SK-N-SH treated with all-trans-retinoic acid at 6 μM for 48 hours (cell line): Measurements from ENCODE around the gene LAMC1.

Experiments
- CSDC2 ChIP-seq: fragments of 250-450 bp; sonication (Bioruptor Pico); IDR thresholded peaks from 2 replicates; pipeline ENCODE4 v1.5.0; 2020; ENCODE audit warnings: mild to moderate bottlenecking, moderate library complexity
- ESRRG ChIP-seq: fragments of 250-450 bp; sonication (Bioruptor Pico); IDR thresholded peaks from 2 replicates; pipeline ENCODE4 v1.6.1; 2021; ENCODE audit warnings: mild to moderate bottlenecking
- GLIS3 ChIP-seq: fragments of 250-450 bp; sonication (Bioruptor Pico); IDR thresholded peaks from 2 replicates; pipeline ENCODE4 v1.5.0; 2020; ENCODE audit warnings: mild to moderate bottlenecking, moderate library complexity
- PATZ1 ChIP-seq: fragments of 250-450 bp; sonication (Bioruptor Pico); IDR thresholded peaks from 2 replicates; pipeline ENCODE4 v1.8.0; 2020; ENCODE audit warnings: mild to moderate bottlenecking, moderate library complexity, borderline replicate concordance
- RARB ChIP-seq: fragments of 250-450 bp; sonication (Bioruptor Pico); IDR thresholded peaks from 2 replicates; pipeline ENCODE4 v1.8.0; 2021; ENCODE audit warnings: mild to moderate bottlenecking, moderate library complexity
- SNAI2 ChIP-seq: fragments of 250-450 bp; sonication (Bioruptor Pico); IDR thresholded peaks from 2 replicates; pipeline ENCODE4 v1.5.0; 2020; ENCODE audit warnings: mild to moderate bottlenecking, moderate library complexity
- TCF4 ChIP-seq: fragments of 250-450 bp; sonication (Bioruptor Pico); IDR thresholded peaks from 2 replicates; pipeline ENCODE4 v1.8.0; 2021; ENCODE audit warnings: mild to moderate bottlenecking, moderate library complexity, borderline replicate concordance
- TSHZ2 ChIP-seq: fragments of 250-450 bp; sonication (Bioruptor Pico); IDR thresholded peaks from 2 replicates; pipeline ENCODE4 v1.5.0; 2020; ENCODE audit warnings: mild to moderate bottlenecking, moderate library complexity
- ZC3H10 ChIP-seq: fragments of 250-450 bp; sonication (Bioruptor Pico); IDR thresholded peaks from 2 replicates; pipeline ENCODE4 v1.5.1; 2021; ENCODE audit warnings: mild to moderate bottlenecking, moderate library complexity
- ZFP30 ChIP-seq: fragments of 450-650 bp; formaldehyde crosslinking; IDR thresholded peaks from 2 replicates; pipeline ENCODE4 v1.5.0; 2022; ENCODE audit warnings: mild to moderate bottlenecking, moderate library complexity
- ZNF565 ChIP-seq: fragments of 450-650 bp; formaldehyde crosslinking; conservative IDR thresholded peaks from 2 replicates; pipeline ENCODE4 v1.5.0; 2020; ENCODE audit warnings: low read depth, mild to moderate bottlenecking, moderate library complexity
- ZNF8 ChIP-seq: fragments of 450-650 bp; formaldehyde crosslinking; IDR thresholded peaks from 2 replicates; pipeline ENCODE4 v1.5.0; 2020; ENCODE audit warnings: mild to moderate bottlenecking, moderate library complexity
- TF ChIP-seq, protein P1 (sequence below): fragments of 250-450 bp; sonication (Bioruptor Pico); IDR thresholded peaks from 2 replicates; pipeline ENCODE4 v1.8.0; 2021; ENCODE audit warnings: low read depth, mild to moderate bottlenecking, moderate library complexity, borderline replicate concordance

GRCh38 chr1:183180634-183181056 is 157.4 kb downstream of the LAMC1 start:
- no peak for TF ChIP-seq TCF4
- TF ChIP-seq ZFP30, result no peak
- no peak for TF ChIP-seq PATZ1 (CRISPR knock-in tag)
- TF ChIP-seq CSDC2 (CRISPR knock-in tag), result no peak
- TF ChIP-seq SNAI2 (CRISPR knock-in tag), result no peak
- TF ChIP-seq GLIS3 (CRISPR knock-in tag), result no peak
- TF ChIP-seq, protein P1, sequence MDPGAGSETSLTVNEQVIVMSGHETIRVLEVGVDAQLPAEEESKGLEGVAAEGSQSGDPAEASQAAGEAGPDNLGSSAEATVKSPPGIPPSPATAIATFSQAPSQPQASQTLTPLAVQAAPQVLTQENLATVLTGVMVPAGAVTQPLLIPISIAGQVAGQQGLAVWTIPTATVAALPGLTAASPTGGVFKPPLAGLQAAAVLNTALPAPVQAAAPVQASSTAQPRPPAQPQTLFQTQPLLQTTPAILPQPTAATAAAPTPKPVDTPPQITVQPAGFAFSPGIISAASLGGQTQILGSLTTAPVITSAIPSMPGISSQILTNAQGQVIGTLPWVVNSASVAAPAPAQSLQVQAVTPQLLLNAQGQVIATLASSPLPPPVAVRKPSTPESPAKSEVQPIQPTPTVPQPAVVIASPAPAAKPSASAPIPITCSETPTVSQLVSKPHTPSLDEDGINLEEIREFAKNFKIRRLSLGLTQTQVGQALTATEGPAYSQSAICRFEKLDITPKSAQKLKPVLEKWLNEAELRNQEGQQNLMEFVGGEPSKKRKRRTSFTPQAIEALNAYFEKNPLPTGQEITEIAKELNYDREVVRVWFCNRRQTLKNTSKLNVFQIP (CRISPR knock-in tag), result no peak
- no peak for TF ChIP-seq TSHZ2 (CRISPR knock-in tag)
- no peak for TF ChIP-seq ESRRG (CRISPR knock-in tag)
- no peak for TF ChIP-seq RARB (CRISPR knock-in tag)
- TF ChIP-seq ZNF565 (CRISPR knock-in tag), result no peak
- no peak for TF ChIP-seq ZNF8 (CRISPR knock-in tag)
- TF ChIP-seq ZC3H10, result no peak
